Measurements from ENCODE around the gene RPL36AL. TPM values are rescaled to one million over a fixed set of nuclear protein-coding genes. Genes with fewer than 3 reads are reported as not detected.
A peak's percentile ranks its signal among the peaks of the same experiment; 100 is the strongest.
"Not testable (repeated sequence)": the region's sequence is repeated elsewhere in the genome, so short reads cannot be mapped to it uniquely, and the experiment has no call there.

The RPL36AL gene
- polyA plus RNA-seq, 1 experiment = 87.9 TPM

DNA sequence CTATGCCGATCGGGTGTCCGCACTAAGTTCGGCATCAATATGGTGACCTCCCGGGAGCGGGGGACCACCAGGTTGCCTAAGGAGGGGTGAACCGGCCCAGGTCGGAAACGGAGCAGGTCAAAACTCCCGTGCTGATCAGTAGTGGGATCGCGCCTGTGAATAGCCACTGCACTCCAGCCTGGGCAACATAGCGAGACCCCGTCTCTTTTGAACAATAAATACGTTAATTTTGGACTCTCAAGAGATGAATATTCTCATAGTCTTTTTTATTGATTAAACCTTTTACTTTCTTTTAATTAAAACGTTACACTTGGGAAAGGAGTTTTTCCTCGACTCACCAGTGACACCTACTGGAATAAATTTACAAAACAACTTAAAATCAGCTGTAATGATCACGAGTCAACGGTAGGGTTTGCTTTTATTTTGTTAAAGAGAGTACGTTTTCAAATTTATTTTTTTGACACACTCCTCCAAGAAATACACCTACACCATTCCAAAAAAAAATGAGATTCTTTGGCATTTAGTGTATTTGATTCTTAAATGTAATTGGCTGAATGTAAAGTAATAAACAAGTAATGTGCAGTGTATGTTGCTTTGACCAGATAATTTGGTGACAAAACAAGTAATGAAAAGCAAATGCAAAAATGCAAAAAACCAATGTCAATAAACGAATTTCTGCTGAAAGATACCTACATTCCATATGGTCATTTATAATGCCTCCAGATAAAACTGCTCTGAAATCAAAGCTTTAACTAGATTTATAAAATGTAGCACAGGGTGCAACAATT is 33.6 kb downstream of the RPL36AL start:
- ChIA-PET CTCF (interaction anchor here (0.5 to 2.5 kb wide), 20 partner anchors 9 to 266 kb away, joined by 3 to 19 read pairs (median 4); partner anchors contain the start of genes LRR1, MGAT2, NEMF and RPL36AL), POLR2A (interaction anchor here (0.6 to 1.3 kb wide), 2 partner anchors 8 to 12 kb away, joined by 3 to 4 read pairs; partner anchors contain the start of gene LRR1)
- H3K4me3 ChIP-seq (ENCODE audit: low read depth, low read length) = no peak overlapping the region
- TF ChIP-seq, protein P1, sequence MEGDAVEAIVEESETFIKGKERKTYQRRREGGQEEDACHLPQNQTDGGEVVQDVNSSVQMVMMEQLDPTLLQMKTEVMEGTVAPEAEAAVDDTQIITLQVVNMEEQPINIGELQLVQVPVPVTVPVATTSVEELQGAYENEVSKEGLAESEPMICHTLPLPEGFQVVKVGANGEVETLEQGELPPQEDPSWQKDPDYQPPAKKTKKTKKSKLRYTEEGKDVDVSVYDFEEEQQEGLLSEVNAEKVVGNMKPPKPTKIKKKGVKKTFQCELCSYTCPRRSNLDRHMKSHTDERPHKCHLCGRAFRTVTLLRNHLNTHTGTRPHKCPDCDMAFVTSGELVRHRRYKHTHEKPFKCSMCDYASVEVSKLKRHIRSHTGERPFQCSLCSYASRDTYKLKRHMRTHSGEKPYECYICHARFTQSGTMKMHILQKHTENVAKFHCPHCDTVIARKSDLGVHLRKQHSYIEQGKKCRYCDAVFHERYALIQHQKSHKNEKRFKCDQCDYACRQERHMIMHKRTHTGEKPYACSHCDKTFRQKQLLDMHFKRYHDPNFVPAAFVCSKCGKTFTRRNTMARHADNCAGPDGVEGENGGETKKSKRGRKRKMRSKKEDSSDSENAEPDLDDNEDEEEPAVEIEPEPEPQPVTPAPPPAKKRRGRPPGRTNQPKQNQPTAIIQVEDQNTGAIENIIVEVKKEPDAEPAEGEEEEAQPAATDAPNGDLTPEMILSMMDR (IDR thresholded peaks at IDR 0.05; ENCODE audit: insufficient read depth, low read depth, low read length) = peak; percentile 68
- DNase-seq (ENCODE audit: low read depth) = peak; percentile 37
- peaks cover 8% of the 10 kb centered on the region for H3K36me3 ChIP-seq (ENCODE audit: control insufficient read depth, insufficient read depth, low read length)
- H3K27me3 ChIP-seq (ENCODE audit: control insufficient read depth, insufficient read depth, low read length) = no peaks in the 10 kb centered on the region

DNA sequence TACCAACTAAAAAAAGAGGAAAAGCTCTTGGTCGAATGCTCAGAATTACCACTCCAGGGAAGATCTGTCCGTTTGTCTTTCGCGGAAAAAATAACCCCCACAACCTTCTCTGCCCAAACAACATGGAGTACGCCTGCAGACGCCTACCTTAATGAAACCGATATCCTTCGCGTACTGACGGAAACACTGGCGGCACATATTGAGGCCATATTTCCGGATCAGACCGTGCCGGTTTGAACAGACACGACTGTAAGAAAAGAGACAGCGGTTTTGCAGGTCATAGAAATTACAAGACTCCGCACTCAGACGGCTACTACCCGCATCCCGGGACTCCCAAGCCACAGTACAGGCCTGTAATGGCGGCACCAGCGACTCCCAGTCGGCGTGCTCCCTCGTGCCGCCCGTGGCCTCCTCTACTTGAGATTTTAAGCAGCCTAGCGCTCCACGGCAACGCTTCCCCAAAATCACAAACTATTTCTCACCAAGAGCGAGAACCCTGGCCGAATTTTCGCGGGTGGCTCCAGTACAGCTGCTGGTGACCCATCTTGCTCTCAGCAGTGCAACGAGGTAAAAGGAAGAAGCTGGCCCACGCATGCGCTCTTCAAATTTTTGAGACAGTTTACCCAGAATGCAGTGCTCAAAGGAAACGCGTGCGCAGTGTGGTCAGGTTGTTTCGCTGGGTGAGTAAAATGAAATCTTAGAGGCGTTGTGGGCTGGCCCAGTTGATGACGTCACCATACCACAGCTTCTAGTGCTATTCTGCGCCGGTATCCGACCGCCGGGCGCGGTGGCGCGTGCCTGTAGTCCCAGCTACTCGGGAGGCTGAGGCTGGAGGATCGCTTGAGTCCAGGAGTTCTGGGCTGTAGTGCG is 34.4 kb downstream of the RPL36AL start, which contains the start of gene RPS29:
Gene RPS29 (minus strand): TSS at position 578 of the 870 bp plus-strand sequence. CDS start 34 bp downstream, at position 544.
- CTCF ChIA-PET = interaction anchor here (0.6 to 2.5 kb wide), 16 partner anchors 9 to 526 kb away, joined by 3 to 19 read pairs (median 4); partner anchors contain the start of genes LRR1, MGAT2 and RPL36AL
- POLR2A ChIA-PET = interaction anchor here (0.6 to 1.3 kb wide), 2 partner anchors 9 to 13 kb away, joined by 3 to 4 read pairs; partner anchors contain the start of gene LRR1
- no peaks in the 10 kb centered on the region for H3K27me3 ChIP-seq (ENCODE audit: control insufficient read depth, insufficient read depth, low read length)
- DNase-seq (ENCODE audit: low read depth) = peak; percentile 97
- peak within 1 kb of the TSS; percentile 90 for H3K4me3 ChIP-seq (ENCODE audit: low read depth, low read length)
- H3K36me3 ChIP-seq (ENCODE audit: control insufficient read depth, insufficient read depth, low read length) = peaks cover 8% of the 10 kb centered on the region
- TF ChIP-seq, protein P1 (IDR thresholded peaks at IDR 0.05; ENCODE audit: insufficient read depth, low read depth, low read length) = no peak

DNA sequence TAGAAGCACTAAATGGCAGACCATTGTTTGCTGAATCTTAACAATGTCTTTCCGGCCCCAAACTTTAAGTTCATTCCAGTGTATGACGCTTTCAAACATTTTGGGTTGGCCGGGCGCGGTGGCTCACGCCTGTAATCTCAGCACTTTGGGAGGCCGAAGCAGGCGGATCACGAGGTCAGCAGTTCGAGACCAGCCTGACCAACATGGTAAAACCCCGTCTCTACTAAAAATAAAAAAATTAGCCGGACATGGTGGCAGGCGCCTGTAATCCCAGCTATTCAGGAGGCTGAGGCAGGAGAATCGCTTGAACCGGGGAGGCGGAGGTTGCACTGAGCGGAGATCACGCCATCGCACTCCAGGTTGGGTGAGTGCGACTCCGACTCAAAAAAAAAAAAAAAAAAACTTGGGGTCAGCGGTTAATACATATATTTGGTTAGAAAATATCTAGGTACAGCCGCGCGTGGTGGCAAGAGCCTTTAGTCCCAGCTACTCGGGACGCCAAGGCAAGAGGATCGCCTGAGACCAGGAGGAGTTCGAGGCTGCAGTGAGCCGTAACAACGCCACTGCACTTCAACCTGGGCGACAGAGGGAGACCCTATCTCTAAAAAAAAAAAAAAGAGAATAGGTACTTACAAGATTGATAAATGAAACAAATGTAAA is 35.3 kb downstream of the RPL36AL start:
- H3K27me3 ChIP-seq (ENCODE audit: control insufficient read depth, insufficient read depth, low read length); DNase-seq (ENCODE audit: low read depth); H3K36me3 ChIP-seq (ENCODE audit: control insufficient read depth, insufficient read depth, low read length); POLR2A ChIA-PET: not testable (repeated sequence)
- peak overlapping the region; percentile 90 for H3K4me3 ChIP-seq (ENCODE audit: low read depth, low read length)
- CTCF ChIA-PET = interaction anchor here (0.8 to 1.2 kb wide), 3 partner anchors 10 to 64 kb away, joined by 3 to 4 read pairs (median 3); no protein-coding TSS in a partner anchor

DNA sequence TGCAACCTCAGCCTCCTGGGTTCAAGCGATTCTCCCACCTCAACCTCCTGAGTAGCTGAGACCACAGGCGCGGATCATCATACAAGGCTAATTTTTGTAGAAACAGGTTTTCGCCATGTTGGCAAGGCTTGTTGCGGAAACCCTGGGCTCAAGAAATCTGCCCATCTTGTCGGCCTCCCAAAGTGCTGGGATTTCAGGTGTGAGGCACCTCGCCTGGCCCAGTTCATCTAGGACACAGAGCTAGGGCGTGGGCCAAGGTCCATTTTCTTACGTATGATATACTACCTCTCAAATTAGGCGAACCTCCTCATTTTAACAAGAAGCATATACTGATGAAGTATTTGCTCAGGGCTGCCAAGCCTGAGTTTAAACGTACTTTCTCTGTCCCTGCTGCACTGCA is 36.4 kb downstream of the RPL36AL start:
- no peak overlapping the region for H3K4me3 ChIP-seq (ENCODE audit: low read depth, low read length)
- CTCF ChIA-PET = no interaction called here

DNA sequence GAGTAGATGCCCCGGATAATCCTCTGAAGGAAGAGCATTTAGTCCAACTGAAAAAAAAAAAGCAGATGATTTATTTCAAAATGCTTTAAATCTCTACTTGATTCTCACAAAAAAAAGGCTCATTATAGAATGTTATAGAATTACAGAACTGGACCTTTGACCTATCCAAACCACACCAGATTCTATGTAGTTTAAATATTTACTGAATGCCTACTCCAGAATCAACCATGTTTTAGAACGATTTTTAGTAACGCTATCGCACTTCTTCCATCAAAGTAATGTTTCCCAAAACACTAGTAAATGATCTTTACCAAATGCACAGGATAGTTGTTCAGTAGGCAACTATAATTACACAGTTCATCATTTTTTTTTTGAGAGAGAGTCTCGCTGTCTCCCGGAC is 36.8 kb downstream of the RPL36AL start:
- POLR2A ChIA-PET = no interaction called here

More for the DNA sequence above, 36.4 kb downstream of the RPL36AL start:
- H3K27me3 ChIP-seq (ENCODE audit: control insufficient read depth, insufficient read depth, low read length) = no peaks in the 10 kb centered on the region
- TF ChIP-seq, protein P1 (IDR thresholded peaks at IDR 0.05; ENCODE audit: insufficient read depth, low read depth, low read length) = no peak
- POLR2A ChIA-PET = no interaction called here
- peaks cover 8% of the 10 kb centered on the region for H3K36me3 ChIP-seq (ENCODE audit: control insufficient read depth, insufficient read depth, low read length)
- DNase-seq (ENCODE audit: low read depth) = no peak

More for the DNA sequence above, 36.8 kb downstream of the RPL36AL start:
- no peak overlapping the region for H3K4me3 ChIP-seq (ENCODE audit: low read depth, low read length)
- CTCF ChIA-PET = interaction anchor here (0.9 kb wide), 1 partner anchor 15 kb away, joined by 3 read pairs; the partner anchor contains the start of gene LRR1
- H3K27me3 ChIP-seq (ENCODE audit: control insufficient read depth, insufficient read depth, low read length) = no peaks in the 10 kb centered on the region
- TF ChIP-seq, protein P1 (IDR thresholded peaks at IDR 0.05; ENCODE audit: insufficient read depth, low read depth, low read length) = no peak
- DNase-seq (ENCODE audit: low read depth) = no peak
- peaks cover 8% of the 10 kb centered on the region for H3K36me3 ChIP-seq (ENCODE audit: control insufficient read depth, insufficient read depth, low read length)
